Measurements from ENCODE around the gene FCHSD1. TPM values are rescaled to one million over a fixed set of nuclear protein-coding genes. Genes with fewer than 3 reads are reported as not detected.

Gene FCHSD1
- total RNA-seq, 2 donors from 2014 or later = 5.1 to 6.4 TPM

DNA sequence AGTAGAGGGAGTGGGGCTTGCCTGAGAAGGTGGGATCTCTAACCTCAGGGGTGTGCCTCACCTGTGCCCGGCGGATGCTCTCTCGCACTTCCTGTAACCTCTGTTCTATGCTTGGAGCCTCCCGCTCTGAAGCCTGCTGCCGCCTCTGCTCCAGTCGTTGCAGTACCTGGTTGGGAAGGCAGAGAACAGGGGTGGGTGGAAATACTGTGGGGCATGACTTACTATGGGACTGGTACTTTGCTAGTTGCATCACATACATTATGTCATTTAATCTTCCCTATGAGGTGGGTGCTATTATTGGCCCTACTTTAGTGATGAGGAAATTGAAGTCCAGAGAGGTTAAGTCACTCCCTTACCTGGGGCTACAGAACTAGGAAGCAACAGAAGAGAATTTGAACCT, 5.2 kb downstream of the FCHSD1 start:
- Histone ChIP-seq H3K4me3 (no peak overlapping the region), H3K4me1 (peaks cover 0 to 9% of the 10 kb centered on the region in 2 donors), H3K9me3 (no peaks in the 10 kb centered on the region), H3K27me3 (no peaks in the 10 kb centered on the region), H3K36me3 (no peaks in the 10 kb centered on the region), H3K27ac (no peak overlapping the region)
- no peak for DNase-seq (ENCODE audit: low spot score)
- TF ChIP-seq, protein P1, sequence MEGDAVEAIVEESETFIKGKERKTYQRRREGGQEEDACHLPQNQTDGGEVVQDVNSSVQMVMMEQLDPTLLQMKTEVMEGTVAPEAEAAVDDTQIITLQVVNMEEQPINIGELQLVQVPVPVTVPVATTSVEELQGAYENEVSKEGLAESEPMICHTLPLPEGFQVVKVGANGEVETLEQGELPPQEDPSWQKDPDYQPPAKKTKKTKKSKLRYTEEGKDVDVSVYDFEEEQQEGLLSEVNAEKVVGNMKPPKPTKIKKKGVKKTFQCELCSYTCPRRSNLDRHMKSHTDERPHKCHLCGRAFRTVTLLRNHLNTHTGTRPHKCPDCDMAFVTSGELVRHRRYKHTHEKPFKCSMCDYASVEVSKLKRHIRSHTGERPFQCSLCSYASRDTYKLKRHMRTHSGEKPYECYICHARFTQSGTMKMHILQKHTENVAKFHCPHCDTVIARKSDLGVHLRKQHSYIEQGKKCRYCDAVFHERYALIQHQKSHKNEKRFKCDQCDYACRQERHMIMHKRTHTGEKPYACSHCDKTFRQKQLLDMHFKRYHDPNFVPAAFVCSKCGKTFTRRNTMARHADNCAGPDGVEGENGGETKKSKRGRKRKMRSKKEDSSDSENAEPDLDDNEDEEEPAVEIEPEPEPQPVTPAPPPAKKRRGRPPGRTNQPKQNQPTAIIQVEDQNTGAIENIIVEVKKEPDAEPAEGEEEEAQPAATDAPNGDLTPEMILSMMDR (IDR thresholded peaks at IDR 0.05) = no peak

DNA sequence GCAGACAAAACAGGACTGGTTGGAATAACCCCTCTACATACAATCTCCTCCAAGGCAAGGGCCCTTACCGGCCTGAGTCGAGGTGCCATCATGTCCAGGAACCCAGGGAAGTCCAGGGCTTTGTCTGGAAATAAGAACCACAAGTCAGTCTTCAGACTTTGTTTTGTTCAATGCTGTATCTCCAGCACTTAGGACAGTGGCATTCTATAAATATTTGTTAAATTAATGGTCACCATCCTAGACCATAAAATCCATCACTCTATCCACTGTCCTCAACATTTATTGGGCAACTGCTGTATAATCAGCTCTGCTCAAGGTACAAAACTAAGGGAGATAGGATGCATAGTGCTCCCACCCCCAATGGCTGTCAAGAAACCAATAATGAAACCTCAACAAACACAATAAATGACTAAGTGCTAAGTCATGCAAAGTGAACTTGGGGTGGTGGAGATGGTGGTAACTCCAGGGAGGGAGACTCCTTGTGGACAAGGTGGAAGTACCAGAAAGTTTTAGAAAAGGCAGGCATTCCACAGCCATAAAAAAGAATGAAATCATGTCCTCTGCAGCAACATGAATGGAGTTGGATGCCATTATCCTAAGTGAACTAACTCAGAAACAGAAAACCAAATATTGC, 9.5 kb downstream of the FCHSD1 start:
- Histone ChIP-seq H3K36me3 (no peaks in the 10 kb centered on the region), H3K27ac (no peak overlapping the region), H3K4me3 (no peak overlapping the region), H3K9me3 (no peaks in the 10 kb centered on the region), H3K27me3 (no peaks in the 10 kb centered on the region), H3K4me1 (peaks cover 0 to 14% of the 10 kb centered on the region in 2 donors)
- no peak for DNase-seq (ENCODE audit: low spot score)
- TF ChIP-seq, protein P1 (IDR thresholded peaks at IDR 0.05) = no peak

DNA sequence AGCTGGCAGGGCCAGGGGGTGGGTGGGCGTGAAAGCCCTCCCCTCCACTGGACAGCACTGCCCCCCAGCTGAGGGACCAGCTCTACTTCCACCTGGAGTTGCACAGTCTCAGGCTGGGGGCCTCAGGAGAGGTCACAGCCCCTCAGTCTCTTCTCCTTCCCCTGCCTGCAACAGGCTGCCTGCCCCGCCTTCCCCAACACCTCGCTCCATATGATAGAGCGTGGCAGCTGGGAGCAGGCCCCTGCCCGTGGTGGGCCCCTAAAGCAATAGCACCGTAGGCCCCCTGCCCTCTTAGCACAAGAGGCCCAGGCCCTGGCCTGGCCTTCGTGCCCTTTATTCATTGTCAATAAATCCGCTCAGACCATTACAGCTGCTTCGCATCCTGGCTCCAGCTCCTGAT, 10.5 kb downstream of the FCHSD1 start:
- no peak overlapping the region for H3K4me3 ChIP-seq
- no peaks in the 10 kb centered on the region for H3K27me3 ChIP-seq
- no peak overlapping the region for H3K27ac ChIP-seq
- TF ChIP-seq, protein P1 (IDR thresholded peaks at IDR 0.05) = no peak
- H3K4me1 ChIP-seq = peaks cover 0 to 20% of the 10 kb centered on the region in 2 donors
- no peaks in the 10 kb centered on the region for H3K9me3 ChIP-seq
- H3K36me3 ChIP-seq = no peaks in the 10 kb centered on the region
- DNase-seq (ENCODE audit: low spot score) = no peak

DNA sequence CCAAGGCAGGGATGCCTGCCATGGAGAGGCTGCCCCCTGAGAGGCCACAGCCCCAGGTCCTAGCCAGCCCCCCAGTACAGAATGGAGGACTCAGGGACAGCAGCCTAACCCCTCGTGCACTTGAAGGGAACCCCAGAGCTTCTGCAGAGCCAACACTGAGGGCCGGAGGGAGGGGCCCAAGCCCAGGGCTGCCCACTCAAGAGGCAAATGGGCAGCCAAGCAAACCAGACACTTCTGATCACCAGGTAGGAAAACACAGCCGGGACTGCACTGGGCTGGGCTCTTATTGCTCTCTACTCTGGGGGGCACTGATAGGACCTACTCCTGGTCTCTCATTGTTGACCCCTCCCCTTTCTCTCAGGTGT, 11.2 kb downstream of the FCHSD1 start:
- TF ChIP-seq, protein P1 (IDR thresholded peaks at IDR 0.05) = no peak
- Histone ChIP-seq H3K4me1 (peaks cover 0 to 26% of the 10 kb centered on the region in 2 donors), H3K9me3 (no peaks in the 10 kb centered on the region), H3K36me3 (no peaks in the 10 kb centered on the region), H3K27me3 (no peaks in the 10 kb centered on the region), H3K4me3 (no peak overlapping the region), H3K27ac (no peak overlapping the region)
- DNase-seq (ENCODE audit: low spot score) = no peak

DNA sequence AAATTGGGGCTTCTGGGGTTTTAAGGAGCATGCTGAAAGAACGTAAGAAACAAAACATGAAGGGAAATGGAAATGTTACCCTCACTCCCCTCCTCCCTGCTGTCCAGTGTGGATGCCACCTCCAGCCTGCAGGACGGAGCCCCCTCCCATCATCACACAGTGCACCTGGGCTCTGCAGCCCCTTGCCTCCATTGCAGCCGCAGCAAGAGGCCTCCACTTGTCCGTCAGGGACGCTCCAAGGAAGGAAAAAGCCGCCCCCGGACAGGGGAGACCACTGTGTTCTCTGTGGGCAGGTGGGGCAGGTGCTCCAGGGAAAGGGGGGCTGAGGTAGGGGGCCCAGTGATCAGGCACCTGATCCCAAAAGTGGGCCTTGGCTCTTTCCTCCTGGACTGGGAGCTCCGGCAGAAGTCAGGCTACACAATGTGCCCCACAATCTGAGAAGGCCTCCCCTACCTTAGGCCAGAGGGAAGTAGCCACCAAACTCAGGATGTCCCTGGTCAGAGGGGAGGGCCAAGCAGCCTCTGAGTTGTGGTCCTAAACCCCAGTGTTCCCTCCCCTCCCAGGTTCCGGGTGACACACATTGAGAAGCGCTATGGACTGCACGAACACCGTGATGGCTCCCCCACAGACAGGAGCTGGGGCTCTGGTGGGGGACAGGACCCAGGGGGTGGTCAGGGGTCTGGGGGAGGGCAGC, 11.7 kb downstream of the FCHSD1 start:
- no peaks in the 10 kb centered on the region for H3K9me3 ChIP-seq
- no peak overlapping the region for H3K27ac ChIP-seq
- no peaks in the 10 kb centered on the region for H3K27me3 ChIP-seq
- no peak for DNase-seq (ENCODE audit: low spot score)
- H3K4me3 ChIP-seq = no peak overlapping the region
- peaks cover 0 to 30% of the 10 kb centered on the region in 2 donors for H3K4me1 ChIP-seq
- TF ChIP-seq, protein P1 (IDR thresholded peaks at IDR 0.05) = no peak
- H3K36me3 ChIP-seq = no peaks in the 10 kb centered on the region
